OCI-LY7 (cell line): ENCODE measurements around the gene CMTM6. TPM values are rescaled to one million over a fixed set of nuclear protein-coding genes. Genes with fewer than 3 reads are reported as not detected.
A peak's percentile ranks its signal among the peaks of the same experiment; 100 is the strongest.

ENCODE experiments used
- BruUV-seq: library from RNA; stranded (reverse); fragments of 400-500 nt; replicated peaks from 2 replicates; lab custom pipeline; 2021; lab: Mats Ljungman, UMichigan
- CTCF ChIA-PET: fragments of 300-600 bp; sonication (Branson Sonifier 250); formaldehyde crosslinking; loops from one replicate; lab custom pipeline; 2022; ENCODE audit warnings: antibody characterized with exemption; ENCODE audit not compliant: unreplicated experiment; lab: Charles Lee
- POLR2A ChIA-PET: fragments of 300-600 bp; sonication (Branson Sonifier 250); formaldehyde crosslinking; loops from one replicate; lab custom pipeline; 2022; ENCODE audit warnings: antibody characterized with exemption; lab: Charles Lee
- DNase-seq: peaks from one replicate; pipeline ENCODE4 v3.0.0-alpha.2; 2015; ENCODE audit warnings: low spot score
- H2AFZ ChIP-seq: fragments of 200-600 bp; sonication (generic), shearing (Covaris generic); 2 replicates; pipeline ENCODE4 v1.6.1; 2014; ENCODE audit warnings: mild to moderate bottlenecking, antibody characterized with exemption, low read length, moderate library complexity
- H3K27ac ChIP-seq: fragments of 200-600 bp; sonication (generic); 2 replicates; pipeline ENCODE4 v1.5.1; 2014; ENCODE audit warnings: mixed run types, low read depth, mild to moderate bottlenecking, moderate library complexity, low read length, inconsistent platforms; ENCODE audit not compliant: poor library complexity, severe bottlenecking
- H3K36me3 ChIP-seq: fragments of 200-600 bp; sonication (generic); 2 replicates; pipeline ENCODE4 v1.6.1; 2014; ENCODE audit warnings: mild to moderate bottlenecking, antibody characterized with exemption, low read length, moderate library complexity, mixed read lengths; ENCODE audit not compliant: insufficient read depth
- H3K4me1 ChIP-seq: fragments of 200-600 bp; sonication (generic); 2 replicates; pipeline ENCODE4 v1.5.1; 2014; ENCODE audit warnings: mild to moderate bottlenecking, low read length; ENCODE audit not compliant: insufficient read depth, poor library complexity, severe bottlenecking
- H3K4me2 ChIP-seq: fragments of 200-600 bp; sonication (generic); 2 replicates; pipeline ENCODE4 v1.6.1; 2014; ENCODE audit warnings: mild to moderate bottlenecking, low read length
- H3K4me3 ChIP-seq: fragments of 200-600 bp; sonication (generic); 2 replicates; pipeline ENCODE4 v1.5.1; 2014; ENCODE audit warnings: mild to moderate bottlenecking, low read depth, low read length; ENCODE audit not compliant: poor library complexity, severe bottlenecking
- H3K79me2 ChIP-seq: fragments of 200-600 bp; sonication (generic); 2 replicates; pipeline ENCODE4 v1.6.1; 2016; ENCODE audit warnings: low read depth, mild to moderate bottlenecking, low read length, moderate library complexity, mixed read lengths; ENCODE audit not compliant: insufficient read depth
- H3K9me2 ChIP-seq: fragments of 200-600 bp; sonication (generic); 2 replicates; pipeline ENCODE4 v1.6.1; 2016; ENCODE audit warnings: mild to moderate bottlenecking, low read length, mixed read lengths; ENCODE audit not compliant: insufficient read depth
- H3K9me3 ChIP-seq: fragments of 200-600 bp; sonication (generic); 2 replicates; pipeline ENCODE4 v1.6.1; 2014; ENCODE audit warnings: mild to moderate bottlenecking, mixed run types, low read length, mixed read lengths
- H4K20me1 ChIP-seq: fragments of 200-600 bp; sonication (generic); 2 replicates; pipeline ENCODE4 v1.6.1; 2014; ENCODE audit warnings: mild to moderate bottlenecking, antibody characterized with exemption, low read length, moderate library complexity, mixed read lengths; ENCODE audit not compliant: insufficient read depth
- CTCF ChIP-seq: fragments of 200-600 bp; sonication (generic); conservative IDR thresholded peaks from 2 replicates; pipeline ENCODE4 v1.5.1; 2014; ENCODE audit warnings: mild to moderate bottlenecking, antibody characterized with exemption, low read length, moderate library complexity, mixed read lengths
- EZH2phosphoT487 ChIP-seq: fragments of 200-600 bp; sonication (generic); IDR thresholded peaks from 2 replicates; pipeline ENCODE4 v1.6.1; 2018; ENCODE audit warnings: low read depth, borderline replicate concordance, mild to moderate bottlenecking, mixed run types, antibody characterized with exemption, low read length, moderate library complexity, mixed read lengths
- intact Hi-C: fragments of 100-400 bp; cut with micrococcal nuclease; formaldehyde crosslinking; loops from one replicate; pipeline ENCODE4 v1.10.0; 2022; ENCODE audit not compliant: unreplicated experiment
- total RNA-seq, 2 experiments: library from RNA; depleted of rRNA in 1 of 2; stranded (reverse); fragments of >200 nt in 1 of 2; shearing (Covaris generic) in 1 of 2; gene quantifications; 2 replicates each; pipeline ENCODE4 v1.2.3, GENCODE V29; 2014 to 2022

The CMTM6 gene
- total RNA-seq, 2 experiments from 2014 or later = 26.2 to 36.0 TPM

GRCh38 chr3:32432711-32433530, 69.7 kb downstream of the CMTM6 start:
- Histone ChIP-seq H3K79me2 (no peaks in the 10 kb centered on the region; the same call in 1 of the 2 replicates), H4K20me1 (no peaks in the 10 kb centered on the region), H2AFZ (peak overlapping the region; percentile 58; the same call in 1 of the 2 replicates), H3K27ac (peak overlapping the region; percentile 48), H3K4me2 (peak overlapping the region; percentile 70), H3K4me3 (peak overlapping the region; percentile 39), H3K9me2 (no peaks in the 10 kb centered on the region), H3K4me1 (peaks cover 99% of the 10 kb centered on the region), H3K36me3 (no peaks in the 10 kb centered on the region), H3K9me3 (no peaks in the 10 kb centered on the region)
- CTCF ChIA-PET = interaction anchor here (1.3 to 2.2 kb wide), 2 partner anchors 9 to 22 kb away, joined by 3 to 12 read pairs; no protein-coding TSS in a partner anchor
- TF ChIP-seq CTCF (no peak), EZH2phosphoT487 (no peak)
- intact Hi-C loops = loop anchor here (2.0 to 10.0 kb wide), 3 partner anchors 32 to 1828 kb away; partner anchors contain the start of genes STT3B and TGFBR2
- peak; percentile 62 for DNase-seq
- TSS peak; percentile 55 for BruUV-seq
- POLR2A ChIA-PET = interaction anchor here (0.8 to 2.4 kb wide), 9 partner anchors 8 to 602 kb away, joined by 3 to 13 read pairs (median 3); no protein-coding TSS in a partner anchor

- H2AFZ ChIP-seq = no peak overlapping the region
- H3K9me2 ChIP-seq = no peaks in the 10 kb centered on the region
- no peaks in the 10 kb centered on the region; the same call in 1 of the 2 replicates for H3K79me2 ChIP-seq
- TF ChIP-seq EZH2phosphoT487 (no peak), CTCF (no peak)
- H4K20me1 ChIP-seq = no peaks in the 10 kb centered on the region
- DNase-seq = no peak
- no peak overlapping the region for H3K4me3 ChIP-seq
- intact Hi-C loops = loop anchor here (2.0 to 10.0 kb wide), 3 partner anchors 31 to 1827 kb away; partner anchors contain the start of genes STT3B and TGFBR2
- H3K4me1 ChIP-seq = peaks cover 99% of the 10 kb centered on the region
- BruUV-seq = no TSS peak
- H3K9me3 ChIP-seq = no peaks in the 10 kb centered on the region
- ChIA-PET POLR2A (interaction anchor here (1.0 to 2.4 kb wide), 6 partner anchors 7 to 56 kb away, joined by 3 to 13 read pairs (median 4); no protein-coding TSS in a partner anchor), CTCF (interaction anchor here (1.3 to 2.2 kb wide), 2 partner anchors 9 to 23 kb away, joined by 3 to 12 read pairs; no protein-coding TSS in a partner anchor)
- H3K27ac ChIP-seq = peak overlapping the region; percentile 48
- no peaks in the 10 kb centered on the region for H3K36me3 ChIP-seq
- H3K4me2 ChIP-seq = peak overlapping the region; percentile 70
Measured at GRCh38 chr3:32432045-32432710, 70.5 kb downstream of the CMTM6 start.
